ENCODE measurements around the gene GABRR1.
A peak's percentile ranks its signal among the peaks of the same experiment; 100 is the strongest.

GABRR1 gene

GRCh38 chr6:89146718-89147700 lies 70.1 kb downstream of the GABRR1 start:
- H3K9me3 ChIP-seq (ENCODE audit: control insufficient read depth in 5 of 5, low read length in 5 of 5), result no peaks in the 10 kb centered on the region
- peak overlapping the region; percentile 71 to 93 (median 86) for H3K4me3 ChIP-seq (ENCODE audit: low read depth in 1 of 5, low read length in 5 of 5)
- no peaks in the 10 kb centered on the region for H3K36me3 ChIP-seq (ENCODE audit: control insufficient read depth in 5 of 5, insufficient read depth in 5 of 5, low read length in 5 of 5)
- no peak overlapping the region for H3K27ac ChIP-seq (ENCODE audit: low read depth, low read length)
- peaks cover 0 to 23% (median 17%) of the 10 kb centered on the region in 5 donors for H3K4me1 ChIP-seq (ENCODE audit: control insufficient read depth in 5 of 5, insufficient read depth in 5 of 5, low read length in 5 of 5)
- peak overlapping the region; percentile 59 to 72 (median 68) for H3K9ac ChIP-seq (ENCODE audit: low read length in 5 of 5)
- H3K27me3 ChIP-seq (ENCODE audit: control insufficient read depth in 5 of 5, insufficient read depth in 4 of 5, low read length in 5 of 5), result no peaks in the 10 kb centered on the region

DNA sequence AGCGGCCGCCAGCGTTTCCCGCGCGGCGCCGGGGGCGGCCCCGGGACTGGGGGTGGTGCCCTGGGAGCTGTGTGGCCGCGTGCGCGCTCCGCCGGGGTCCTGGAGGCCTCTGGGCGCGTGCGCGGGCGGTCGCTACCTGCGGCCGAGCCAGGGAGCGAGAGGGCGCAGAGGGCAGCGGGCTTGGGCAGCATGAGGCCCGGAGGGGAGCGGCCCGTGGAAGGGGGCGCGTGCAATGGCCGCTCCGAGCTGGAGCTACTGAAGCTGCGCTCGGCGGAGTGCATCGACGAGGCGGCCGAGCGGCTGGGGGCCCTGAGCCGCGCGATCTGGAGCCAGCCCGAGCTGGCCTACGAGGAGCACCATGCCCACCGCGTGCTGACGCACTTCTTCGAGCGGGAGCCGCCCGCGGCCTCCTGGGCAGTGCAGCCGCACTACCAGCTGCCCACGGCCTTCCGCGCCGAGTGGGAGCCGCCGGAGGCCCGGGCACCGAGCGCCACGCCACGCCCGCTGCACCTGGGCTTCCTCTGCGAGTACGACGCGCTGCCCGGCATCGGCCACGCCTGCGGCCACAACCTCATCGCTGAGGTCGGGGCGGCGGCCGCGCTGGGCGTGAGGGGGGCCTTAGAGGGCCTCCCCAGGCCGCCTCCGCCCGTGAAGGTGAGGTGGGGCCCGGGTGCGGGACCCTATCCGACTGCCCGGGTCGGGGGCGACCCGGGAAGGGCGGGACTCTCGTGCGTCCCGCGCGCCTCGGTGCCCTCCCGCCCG lies 71.0 kb downstream of the GABRR1 start, which contains the start of gene PM20D2:
Gene PM20D2, plus strand, starts transcription at position 100 of the 762 bp plus-strand sequence. Its CDS starts 90 bp downstream, at position 190.
- Histone ChIP-seq H3K27me3 (ENCODE audit: control insufficient read depth in 5 of 5, insufficient read depth in 4 of 5, low read length in 5 of 5) (no peaks in the 10 kb centered on the region), H3K9me3 (ENCODE audit: control insufficient read depth in 5 of 5, low read length in 5 of 5) (no peaks in the 10 kb centered on the region), H3K36me3 (ENCODE audit: control insufficient read depth in 5 of 5, insufficient read depth in 5 of 5, low read length in 5 of 5) (no peaks in the 10 kb centered on the region), H3K4me3 (ENCODE audit: low read depth in 1 of 5, low read length in 5 of 5) (peak within 1 kb of the TSS; percentile 78 to 93 (median 86)), H3K4me1 (ENCODE audit: control insufficient read depth in 5 of 5, insufficient read depth in 5 of 5, low read length in 5 of 5) (peaks cover 0 to 23% (median 17%) of the 10 kb centered on the region in 5 donors), H3K27ac (ENCODE audit: low read depth, low read length) (peak within 1 kb of the TSS; percentile 11), H3K9ac (ENCODE audit: low read length in 5 of 5) (peak within 1 kb of the TSS; percentile 59 to 78 (median 70))

- peak overlapping the region; percentile 11 for H3K27ac ChIP-seq (ENCODE audit: low read depth, low read length)
- peaks cover 0 to 23% (median 17%) of the 10 kb centered on the region in 5 donors for H3K4me1 ChIP-seq (ENCODE audit: control insufficient read depth in 5 of 5, insufficient read depth in 5 of 5, low read length in 5 of 5)
- H3K4me3 ChIP-seq (ENCODE audit: low read depth in 1 of 5, low read length in 5 of 5), result peak overlapping the region; percentile 78 to 93 (median 86)
Observed at GRCh38 chr6:89145091-89145955, 71.8 kb downstream of the GABRR1 start.

DNA sequence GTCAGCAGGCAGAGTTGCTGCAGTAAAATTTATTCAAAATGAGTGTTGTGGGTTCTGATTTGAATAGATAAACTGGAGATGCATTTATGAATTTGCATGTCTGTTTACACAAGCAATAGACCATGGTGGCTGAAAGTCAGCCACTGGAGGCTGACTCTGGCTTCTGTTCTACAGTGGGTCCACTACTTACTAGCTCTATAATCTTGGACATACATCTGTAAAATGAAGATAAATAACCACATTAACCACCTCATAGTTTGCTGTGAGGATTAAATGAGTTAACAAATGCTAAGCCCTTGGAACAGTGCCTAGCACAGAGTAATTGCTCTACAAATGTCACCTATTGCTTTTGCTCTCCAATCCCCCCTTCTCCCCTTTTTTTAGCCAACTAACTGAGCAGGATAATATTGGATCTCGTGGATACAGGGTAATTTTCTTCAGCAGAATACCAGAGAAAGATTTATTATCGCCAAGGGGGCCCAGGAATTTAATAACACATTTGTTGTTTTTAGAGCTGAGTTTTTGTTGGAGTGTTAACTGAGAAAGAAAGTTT lies 72.7 kb downstream of the GABRR1 start:
- H3K27ac ChIP-seq (ENCODE audit: low read depth, low read length), result no peak overlapping the region
- H3K4me3 ChIP-seq (ENCODE audit: low read depth in 1 of 5, low read length in 5 of 5), result no peak overlapping the region
- H3K9ac ChIP-seq (ENCODE audit: low read length in 5 of 5), result no peak overlapping the region
- H3K36me3 ChIP-seq (ENCODE audit: control insufficient read depth in 5 of 5, insufficient read depth in 5 of 5, low read length in 5 of 5), result no peaks in the 10 kb centered on the region
- H3K9me3 ChIP-seq (ENCODE audit: control insufficient read depth in 5 of 5, low read length in 5 of 5), result no peaks in the 10 kb centered on the region
- no peaks in the 10 kb centered on the region for H3K27me3 ChIP-seq (ENCODE audit: control insufficient read depth in 5 of 5, insufficient read depth in 4 of 5, low read length in 5 of 5)
- H3K4me1 ChIP-seq (ENCODE audit: control insufficient read depth in 5 of 5, insufficient read depth in 5 of 5, low read length in 5 of 5), result peaks cover 0 to 23% (median 17%) of the 10 kb centered on the region in 5 donors

More at GRCh38 chr6:89145091-89145955, 71.8 kb downstream of the GABRR1 start:
- Histone ChIP-seq H3K27me3 (ENCODE audit: control insufficient read depth in 5 of 5, insufficient read depth in 4 of 5, low read length in 5 of 5) (no peaks in the 10 kb centered on the region), H3K36me3 (ENCODE audit: control insufficient read depth in 5 of 5, insufficient read depth in 5 of 5, low read length in 5 of 5) (no peaks in the 10 kb centered on the region), H3K9ac (ENCODE audit: low read length in 5 of 5) (peak overlapping the region in 4 of 5 donors; percentile 63 to 78 (median 71)), H3K9me3 (ENCODE audit: control insufficient read depth in 5 of 5, low read length in 5 of 5) (no peaks in the 10 kb centered on the region)

DNA sequence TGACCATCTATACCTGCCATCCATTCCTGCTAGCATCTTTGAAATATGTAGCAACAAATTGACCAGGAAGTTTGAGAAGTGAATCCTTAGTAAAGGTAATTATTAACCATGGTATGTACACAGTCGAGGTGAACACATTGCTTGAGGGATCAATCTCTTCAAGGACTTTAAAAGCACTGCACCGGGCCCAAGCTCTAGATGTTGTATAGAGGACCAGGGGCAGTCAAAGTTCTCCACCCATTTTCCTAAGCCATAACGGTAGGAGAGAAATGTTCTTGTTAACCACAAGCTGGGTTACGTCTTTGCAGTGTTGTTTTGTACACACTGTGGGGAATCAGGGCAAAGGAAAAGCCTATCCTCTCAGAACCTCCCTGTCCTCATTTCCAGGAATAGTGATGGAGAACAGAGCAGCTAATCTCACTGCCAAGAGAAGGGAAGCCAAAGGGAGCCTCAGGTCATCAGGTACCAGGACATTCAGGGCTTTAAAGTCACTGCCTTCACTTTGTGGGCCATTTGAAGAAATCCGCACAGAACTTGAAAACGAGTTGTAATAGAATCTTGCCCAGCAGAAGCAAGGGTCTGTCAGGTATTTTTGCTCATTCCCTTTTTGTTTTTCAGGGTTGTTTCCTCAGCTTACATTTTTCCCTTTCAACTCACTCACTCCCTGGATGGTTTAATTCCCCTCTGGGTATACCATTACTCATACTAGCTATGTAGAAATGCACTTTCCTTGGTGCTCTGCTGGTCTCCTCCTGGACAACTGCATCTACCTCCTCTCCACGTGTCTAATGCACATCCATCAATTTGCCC lies 76.6 kb downstream of the GABRR1 start:
- H3K27ac ChIP-seq (ENCODE audit: low read depth, low read length), result no peak overlapping the region
- no peaks in the 10 kb centered on the region for H3K36me3 ChIP-seq (ENCODE audit: control insufficient read depth in 5 of 5, insufficient read depth in 5 of 5, low read length in 5 of 5)
- no peaks in the 10 kb centered on the region for H3K27me3 ChIP-seq (ENCODE audit: control insufficient read depth in 5 of 5, insufficient read depth in 4 of 5, low read length in 5 of 5)
- H3K4me1 ChIP-seq (ENCODE audit: control insufficient read depth in 5 of 5, insufficient read depth in 5 of 5, low read length in 5 of 5), result peaks cover 0 to 7% (median 4%) of the 10 kb centered on the region in 5 donors
- H3K9me3 ChIP-seq (ENCODE audit: control insufficient read depth in 5 of 5, low read length in 5 of 5), result no peaks in the 10 kb centered on the region
- H3K4me3 ChIP-seq (ENCODE audit: low read depth in 1 of 5, low read length in 5 of 5), result no peak overlapping the region
- H3K9ac ChIP-seq (ENCODE audit: low read length in 5 of 5), result no peak overlapping the region

DNA sequence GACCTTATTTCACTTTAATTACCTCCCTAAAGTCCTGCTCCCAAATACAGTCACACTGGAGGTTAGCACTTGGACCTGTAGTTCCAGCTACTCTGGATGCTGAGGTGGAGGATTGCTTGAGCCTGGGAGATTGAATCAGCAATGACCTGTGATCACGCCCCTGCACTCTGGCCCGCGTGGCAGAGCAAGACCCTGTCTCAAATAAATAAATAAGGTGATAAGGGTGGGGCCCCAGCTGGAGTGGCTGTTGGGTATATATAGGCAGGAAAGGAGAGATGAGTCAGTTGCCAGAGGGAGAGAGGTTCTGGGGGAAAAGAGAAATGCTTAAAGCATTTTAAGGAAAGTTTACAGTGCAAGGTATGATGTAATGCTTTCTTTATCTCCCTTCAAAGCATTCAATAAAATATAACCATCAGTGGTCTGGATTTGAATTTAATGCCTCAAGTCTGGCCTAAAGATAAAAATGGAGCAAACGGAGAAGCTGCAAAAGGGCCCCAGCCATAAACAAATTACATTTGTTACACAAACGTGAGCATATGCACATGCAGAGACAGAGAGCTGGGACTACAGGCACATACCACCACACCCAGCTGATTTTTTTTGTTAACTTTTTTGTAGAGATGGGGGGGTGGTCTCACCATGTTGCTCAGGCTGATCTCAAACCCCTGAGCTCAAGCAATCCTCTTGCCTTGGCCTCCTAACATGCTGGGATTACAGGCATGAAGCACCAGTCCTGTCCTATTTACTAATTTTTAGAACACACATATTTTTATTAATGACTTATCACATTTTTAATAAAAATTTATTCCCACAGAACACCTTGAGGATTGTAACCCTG lies 77.4 kb downstream of the GABRR1 start:
- Histone ChIP-seq H3K27me3 (ENCODE audit: control insufficient read depth in 5 of 5, insufficient read depth in 4 of 5, low read length in 5 of 5) (no peaks in the 10 kb centered on the region), H3K4me1 (ENCODE audit: control insufficient read depth in 5 of 5, insufficient read depth in 5 of 5, low read length in 5 of 5) (peaks cover 0 to under 1% (median 0%) of the 10 kb centered on the region in 5 donors), H3K9ac (ENCODE audit: low read length in 5 of 5) (no peak overlapping the region), H3K27ac (ENCODE audit: low read depth, low read length) (no peak overlapping the region), H3K4me3 (ENCODE audit: low read depth in 1 of 5, low read length in 5 of 5) (no peak overlapping the region), H3K36me3 (ENCODE audit: control insufficient read depth in 5 of 5, insufficient read depth in 5 of 5, low read length in 5 of 5) (no peaks in the 10 kb centered on the region), H3K9me3 (ENCODE audit: control insufficient read depth in 5 of 5, low read length in 5 of 5) (no peaks in the 10 kb centered on the region)

DNA sequence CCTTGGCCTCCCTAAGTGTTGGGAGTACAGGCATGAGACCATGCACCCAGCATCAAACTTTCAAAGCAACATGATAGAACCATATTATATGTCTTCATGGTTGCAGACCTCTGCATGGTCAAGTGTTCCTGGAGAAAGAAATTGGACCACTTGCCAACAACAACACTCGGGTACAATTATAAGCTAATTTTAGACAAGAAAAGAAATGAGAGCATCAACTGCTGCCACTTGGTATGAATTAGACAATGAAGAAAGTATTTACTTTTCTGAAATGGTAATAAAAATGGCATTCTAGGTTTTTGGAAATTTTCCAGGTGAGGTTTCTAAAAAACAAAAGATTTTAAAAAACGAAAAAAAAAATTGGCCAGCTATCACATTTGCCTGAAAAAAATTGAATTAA lies 79.0 kb downstream of the GABRR1 start:
- Histone ChIP-seq H3K4me1 (ENCODE audit: control insufficient read depth in 5 of 5, insufficient read depth in 5 of 5, low read length in 5 of 5) (no peaks in the 10 kb centered on the region), H3K9me3 (ENCODE audit: control insufficient read depth in 5 of 5, low read length in 5 of 5) (no peaks in the 10 kb centered on the region), H3K36me3 (ENCODE audit: control insufficient read depth in 5 of 5, insufficient read depth in 5 of 5, low read length in 5 of 5) (no peaks in the 10 kb centered on the region), H3K9ac (ENCODE audit: low read length in 5 of 5) (no peak overlapping the region), H3K27me3 (ENCODE audit: control insufficient read depth in 5 of 5, insufficient read depth in 4 of 5, low read length in 5 of 5) (no peaks in the 10 kb centered on the region), H3K27ac (ENCODE audit: low read depth, low read length) (no peak overlapping the region), H3K4me3 (ENCODE audit: low read depth in 1 of 5, low read length in 5 of 5) (no peak overlapping the region)

DNA sequence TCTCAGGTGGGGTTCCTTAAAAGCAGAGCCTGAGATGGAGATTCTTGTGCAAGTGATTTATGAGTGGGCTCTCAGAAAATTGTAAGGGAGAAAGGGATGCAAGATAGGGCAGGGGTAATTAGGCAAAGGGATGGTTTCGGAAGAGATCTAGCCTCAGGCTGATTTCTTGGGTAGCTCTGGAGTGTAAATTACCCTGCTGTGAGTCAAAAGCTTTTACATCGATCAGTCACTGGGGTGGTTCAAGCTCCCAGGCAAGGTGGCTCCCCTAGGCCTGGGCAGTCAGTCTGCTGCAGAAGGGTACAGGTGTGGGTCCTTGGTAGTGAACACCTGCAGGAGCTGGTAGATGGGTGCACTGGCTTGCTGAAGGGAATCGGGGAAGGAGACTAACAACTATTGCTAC lies 82.4 kb downstream of the GABRR1 start:
- Histone ChIP-seq H3K27ac (ENCODE audit: low read depth, low read length) (no peak overlapping the region), H3K9ac (ENCODE audit: low read length in 5 of 5) (no peak overlapping the region), H3K4me3 (ENCODE audit: low read depth in 1 of 5, low read length in 5 of 5) (no peak overlapping the region), H3K4me1 (ENCODE audit: control insufficient read depth in 5 of 5, insufficient read depth in 5 of 5, low read length in 5 of 5) (no peaks in the 10 kb centered on the region), H3K36me3 (ENCODE audit: control insufficient read depth in 5 of 5, insufficient read depth in 5 of 5, low read length in 5 of 5) (no peaks in the 10 kb centered on the region), H3K9me3 (ENCODE audit: control insufficient read depth in 5 of 5, low read length in 5 of 5) (no peaks in the 10 kb centered on the region), H3K27me3 (ENCODE audit: control insufficient read depth in 5 of 5, insufficient read depth in 4 of 5, low read length in 5 of 5) (no peaks in the 10 kb centered on the region)

All from subcutaneous abdominal adipose tissue (tissue), 5 donors.